Stomach (tissue), 4 donors: ENCODE data around the gene ZNF519.

Experiments used
- POLR2A ChIP-seq, 4 donors: fragments of 450-650 bp; IDR thresholded peaks; one replicate each; pipeline ENCODE4 v1.6.1; 2016; ENCODE audit warnings: antibody characterized with exemption in 4 of 4, control low read depth in 2 of 4, mild to moderate bottlenecking in 1 of 4, moderate library complexity in 1 of 4
- TF ChIP-seq, protein P1 (sequence below), 7 experiments: fragments of 450-650 bp in 4 of 7; fragments of 200-600 bp in 3 of 7; sonication (generic) in 3 of 7; IDR thresholded peaks; one replicate each; pipeline ENCODE4 v1.5.1; 2016 to 2019; ENCODE audit warnings: antibody characterized with exemption in 7 of 7, control low read depth in 2 of 7, mild to moderate bottlenecking in 1 of 7

DNA sequence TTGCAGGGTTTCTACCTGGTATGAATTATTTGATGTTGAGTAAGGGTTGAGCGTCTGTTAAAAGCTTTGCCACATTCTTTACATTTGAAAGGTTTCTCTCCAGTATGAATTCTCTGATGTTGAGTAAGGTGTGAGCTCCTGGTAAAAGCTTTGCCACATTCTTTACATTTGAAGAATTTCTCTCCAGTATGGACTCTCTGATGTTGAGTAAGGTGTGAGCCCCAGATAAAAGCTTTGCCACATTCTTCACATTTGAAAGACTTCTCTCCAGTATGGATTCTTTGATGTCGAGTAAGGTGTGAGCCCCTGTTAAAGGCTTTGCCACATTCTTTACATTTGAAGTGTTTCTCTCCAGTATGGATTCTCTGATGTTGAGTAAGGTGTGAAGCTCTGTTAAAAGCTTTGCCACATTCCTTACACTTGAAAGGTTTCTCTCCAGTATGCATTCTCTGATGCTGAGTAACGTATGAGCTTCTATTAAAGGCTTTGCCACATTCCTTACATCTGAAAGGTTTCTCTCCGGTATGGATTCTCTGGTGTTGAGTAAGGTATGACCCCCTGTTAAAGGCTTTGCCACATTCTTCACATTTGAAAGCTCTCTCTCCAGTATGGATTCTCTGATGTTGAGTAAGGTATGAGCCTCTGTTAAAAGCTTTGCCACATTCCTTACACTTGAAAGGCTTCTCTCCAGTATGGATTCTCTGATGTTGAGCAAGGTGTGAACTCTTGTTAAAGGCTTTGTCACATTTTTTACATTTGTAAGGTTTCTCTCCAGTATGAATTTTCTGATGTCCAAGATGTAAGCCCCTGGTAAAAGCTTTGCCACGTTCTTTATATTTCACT lies 27.1 kb downstream of the ZNF519 start:
- TF ChIP-seq, protein P1, sequence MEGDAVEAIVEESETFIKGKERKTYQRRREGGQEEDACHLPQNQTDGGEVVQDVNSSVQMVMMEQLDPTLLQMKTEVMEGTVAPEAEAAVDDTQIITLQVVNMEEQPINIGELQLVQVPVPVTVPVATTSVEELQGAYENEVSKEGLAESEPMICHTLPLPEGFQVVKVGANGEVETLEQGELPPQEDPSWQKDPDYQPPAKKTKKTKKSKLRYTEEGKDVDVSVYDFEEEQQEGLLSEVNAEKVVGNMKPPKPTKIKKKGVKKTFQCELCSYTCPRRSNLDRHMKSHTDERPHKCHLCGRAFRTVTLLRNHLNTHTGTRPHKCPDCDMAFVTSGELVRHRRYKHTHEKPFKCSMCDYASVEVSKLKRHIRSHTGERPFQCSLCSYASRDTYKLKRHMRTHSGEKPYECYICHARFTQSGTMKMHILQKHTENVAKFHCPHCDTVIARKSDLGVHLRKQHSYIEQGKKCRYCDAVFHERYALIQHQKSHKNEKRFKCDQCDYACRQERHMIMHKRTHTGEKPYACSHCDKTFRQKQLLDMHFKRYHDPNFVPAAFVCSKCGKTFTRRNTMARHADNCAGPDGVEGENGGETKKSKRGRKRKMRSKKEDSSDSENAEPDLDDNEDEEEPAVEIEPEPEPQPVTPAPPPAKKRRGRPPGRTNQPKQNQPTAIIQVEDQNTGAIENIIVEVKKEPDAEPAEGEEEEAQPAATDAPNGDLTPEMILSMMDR (IDR thresholded peaks at IDR 0.05): no peak
- no peak for TF ChIP-seq POLR2A (IDR thresholded peaks at IDR 0.05)
